HG02571 (cell line): ENCODE results near the gene CYGB.

Experiments used
- ATAC-seq: cut with Tn5 transposase; IDR thresholded peaks from one replicate; pipeline ENCODE4 v1.9.1; 2021; ENCODE audit warnings: mild to moderate bottlenecking, moderate library complexity; ENCODE audit not compliant: unreplicated experiment

Gene CYGB

DNA sequence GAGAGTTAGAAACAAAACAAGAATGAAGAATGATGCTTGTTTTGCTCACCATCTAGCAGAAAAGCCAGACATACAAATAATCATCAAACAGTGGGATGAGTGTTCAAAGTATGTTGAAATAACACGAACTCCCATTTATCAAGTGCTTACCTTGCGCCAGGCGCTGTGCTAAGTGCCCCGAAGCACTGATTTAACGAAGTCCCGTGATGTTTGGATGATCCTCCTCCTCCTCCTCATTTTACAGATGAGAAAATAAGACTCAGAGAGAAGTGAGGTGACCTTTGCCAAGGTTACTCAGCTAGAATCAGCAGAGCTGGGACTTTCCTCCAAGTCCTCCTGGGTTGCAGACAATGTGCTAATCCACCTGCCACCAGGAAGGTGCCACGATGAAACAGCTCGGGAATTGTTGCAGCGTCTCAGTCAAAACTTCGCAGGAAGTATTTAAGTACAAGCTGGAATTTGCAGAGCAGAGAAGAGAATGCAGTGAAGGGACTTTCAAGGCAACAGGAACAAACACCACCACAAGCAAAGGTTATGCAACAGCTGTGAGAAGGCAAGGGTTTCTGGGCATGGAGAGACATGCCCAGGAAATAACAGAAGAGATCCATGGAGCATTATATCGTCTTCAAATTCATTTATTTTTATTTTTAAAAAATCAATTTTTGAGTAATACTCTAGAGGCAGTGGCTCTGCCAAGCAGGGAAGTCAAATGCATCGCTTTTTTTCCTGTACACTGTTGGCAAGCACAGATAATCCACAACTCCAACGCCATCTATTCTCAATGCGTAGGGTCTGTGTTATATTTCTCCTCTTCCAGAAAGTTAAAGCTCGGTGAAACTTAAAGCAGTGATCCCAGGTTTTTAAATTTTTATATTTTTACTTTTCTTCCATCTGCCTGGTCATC lies 13.5 kb upstream of the CYGB start:
- ATAC-seq = no peak

DNA sequence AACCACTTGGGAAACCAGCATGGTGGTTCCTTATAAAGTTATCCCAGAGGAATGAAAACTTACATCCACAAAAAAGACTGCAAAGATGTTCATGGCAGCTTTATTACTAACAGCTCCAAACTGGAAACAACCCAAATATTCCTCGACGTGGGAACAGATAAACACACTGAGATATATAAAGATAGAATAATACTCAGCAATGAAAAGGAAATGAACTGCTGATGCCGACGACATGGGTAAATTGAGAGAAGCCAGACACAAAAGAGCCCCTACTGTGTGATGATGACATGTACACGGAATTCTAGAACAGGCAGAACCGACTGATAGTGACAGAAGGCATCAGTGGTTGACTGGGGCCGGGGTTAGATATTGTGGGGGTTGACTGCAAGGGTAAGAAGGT lies 12.0 kb upstream of the CYGB start:
- no peak for ATAC-seq

DNA sequence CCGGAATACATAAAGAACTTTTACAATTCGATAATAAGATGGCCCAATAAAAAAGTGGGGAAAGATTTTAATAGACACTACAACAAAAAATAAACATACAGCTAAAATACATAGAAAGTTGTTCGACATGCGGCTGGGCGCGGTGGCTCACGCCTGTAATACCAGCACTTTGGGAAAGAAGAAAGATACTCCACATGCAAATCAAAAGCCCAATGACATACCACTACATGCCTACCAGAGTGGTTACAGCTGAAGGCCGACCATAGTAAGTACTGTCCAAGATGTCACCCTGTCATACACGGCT lies 11.7 kb upstream of the CYGB start:
- ATAC-seq = no peak

DNA sequence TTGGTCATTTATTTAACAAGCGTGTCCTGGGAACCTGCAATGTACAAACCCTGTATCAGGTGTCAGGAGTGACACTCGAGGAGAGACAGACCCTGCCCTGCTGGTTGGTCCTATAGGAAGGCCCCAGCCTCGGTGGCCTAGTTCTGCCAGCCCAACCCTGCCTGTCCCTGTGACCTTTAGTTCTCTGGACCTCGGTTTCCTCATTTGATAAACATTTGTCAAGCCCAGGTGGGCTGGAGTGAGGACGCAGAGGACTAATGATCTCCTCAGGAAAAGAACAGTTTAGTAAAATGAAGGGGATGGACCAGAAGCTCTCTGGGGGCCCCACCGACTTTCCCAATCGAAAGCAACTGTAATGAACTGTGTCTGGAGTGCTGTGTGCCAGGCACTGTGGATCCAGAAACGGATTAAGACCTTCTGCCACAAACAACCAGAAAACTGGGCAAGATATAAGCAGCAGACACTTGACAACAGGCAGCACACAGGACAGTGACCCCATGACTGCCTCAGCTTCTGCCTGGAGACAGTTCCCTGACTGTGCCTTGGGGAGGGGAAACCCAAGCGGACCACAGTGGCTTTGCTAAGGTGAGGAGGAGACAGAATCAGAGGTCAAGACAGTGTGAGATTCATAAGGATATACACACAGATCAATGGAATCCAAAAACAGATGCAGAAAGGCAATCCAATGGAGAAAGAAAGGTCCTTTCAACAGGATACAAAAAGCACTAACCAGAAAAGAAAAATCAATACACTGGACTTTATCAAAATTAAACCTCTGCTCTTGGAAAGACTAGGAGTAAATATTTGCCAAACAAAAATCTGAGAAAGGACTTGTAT lies 11.1 kb upstream of the CYGB start:
- no peak for ATAC-seq

DNA sequence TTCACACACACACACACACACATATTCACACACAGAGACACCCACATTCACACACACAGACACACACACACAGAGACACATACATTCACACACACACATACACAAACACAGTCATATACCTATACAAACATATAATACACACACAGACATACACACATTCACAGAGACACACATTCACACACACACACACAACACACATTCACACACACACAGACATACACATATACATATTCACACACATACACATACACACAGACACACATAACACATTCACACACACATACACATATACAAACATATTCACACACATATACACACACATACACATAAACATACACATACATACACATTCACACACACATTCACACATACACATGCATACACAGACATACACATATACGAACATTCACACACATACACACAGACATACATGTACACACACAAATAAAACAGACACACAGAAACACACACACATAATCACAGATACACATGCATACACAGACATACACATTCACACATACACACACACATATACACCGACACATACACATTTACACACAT lies 10.2 kb upstream of the CYGB start:
- no peak for ATAC-seq

DNA sequence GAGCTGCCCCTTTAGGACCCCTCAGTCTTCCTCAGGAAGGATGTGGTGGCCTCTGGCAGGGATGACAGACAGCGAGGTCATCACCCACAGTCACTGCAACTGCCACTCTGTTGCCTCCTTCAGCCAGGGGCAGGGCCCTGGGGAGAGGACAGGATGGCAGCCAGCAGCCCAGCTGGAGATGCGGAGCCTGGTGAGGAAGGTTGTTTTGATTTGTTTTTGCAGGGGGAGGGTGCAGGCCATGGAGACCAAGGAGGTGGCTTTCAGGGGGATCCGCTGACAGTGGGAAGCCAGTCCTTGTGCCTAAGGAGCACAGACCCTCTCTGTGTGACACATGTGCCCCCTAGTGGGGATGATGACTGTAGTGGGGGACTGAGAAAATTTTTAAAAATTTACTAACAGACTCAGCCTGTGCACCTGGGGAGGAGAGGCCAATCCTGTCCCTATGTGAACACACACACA lies 9.7 kb upstream of the CYGB start:
- no peak for ATAC-seq

DNA sequence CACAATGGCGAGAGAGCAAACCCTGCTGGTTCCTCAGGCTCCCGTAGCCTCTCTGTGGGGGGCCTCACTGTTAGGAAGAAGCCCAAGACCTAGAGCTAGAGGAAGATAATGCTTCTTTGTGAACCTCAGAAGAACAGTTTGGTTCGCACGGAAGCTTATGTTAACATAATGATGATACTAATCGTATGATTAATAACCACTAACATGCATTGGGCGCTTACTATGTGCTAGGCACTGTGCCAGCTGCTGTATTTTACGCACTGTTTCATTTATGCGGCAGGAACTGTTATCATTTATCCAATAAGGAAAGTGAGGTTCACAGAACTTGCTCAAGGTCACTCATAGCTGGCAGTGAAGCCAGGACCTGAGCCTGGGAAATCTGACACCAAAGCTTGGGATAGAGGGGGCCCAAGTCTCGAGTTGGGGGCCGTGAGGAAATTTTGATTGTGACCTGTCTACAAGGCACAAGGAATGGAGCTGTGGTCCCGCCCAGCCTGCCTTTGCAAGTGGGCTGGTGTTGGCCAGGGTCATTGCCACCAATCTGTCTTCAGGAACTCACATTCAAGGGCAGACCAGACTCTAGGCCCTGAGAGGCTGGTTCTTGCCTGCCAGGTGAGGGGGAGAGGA lies 9.2 kb upstream of the CYGB start:
- ATAC-seq = no peak

DNA sequence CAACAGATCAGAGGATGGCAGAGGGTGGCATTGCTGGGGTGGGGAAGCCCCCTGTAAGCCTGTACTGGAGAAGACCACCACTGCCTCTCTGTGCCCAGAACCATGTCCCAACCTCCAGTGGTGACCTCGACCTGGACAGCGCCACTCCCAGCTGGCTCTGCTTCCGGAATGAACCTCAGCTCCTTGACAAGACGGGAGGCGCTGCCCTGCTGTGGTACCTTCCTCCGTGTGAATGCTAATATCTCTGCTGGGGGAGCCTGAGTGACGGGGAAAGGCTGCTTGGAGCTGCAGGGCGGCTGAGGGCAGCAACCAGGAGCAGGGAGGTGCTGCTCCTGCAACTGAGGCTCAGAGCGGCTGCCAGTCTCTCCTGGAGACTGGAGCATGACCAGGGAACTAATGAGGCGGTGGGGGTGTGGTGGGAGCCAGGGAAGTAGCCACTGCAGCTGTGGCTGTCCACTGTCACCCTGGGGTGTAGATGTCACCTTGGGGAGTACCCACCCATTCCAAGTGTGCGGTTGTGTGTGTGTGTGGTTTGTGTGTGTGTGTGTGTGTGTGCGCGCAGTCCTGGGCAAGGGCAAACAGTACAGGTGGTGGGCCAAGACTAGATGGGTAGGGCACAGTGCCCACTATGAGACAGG lies 8.5 kb upstream of the CYGB start:
- ATAC-seq = no peak

DNA sequence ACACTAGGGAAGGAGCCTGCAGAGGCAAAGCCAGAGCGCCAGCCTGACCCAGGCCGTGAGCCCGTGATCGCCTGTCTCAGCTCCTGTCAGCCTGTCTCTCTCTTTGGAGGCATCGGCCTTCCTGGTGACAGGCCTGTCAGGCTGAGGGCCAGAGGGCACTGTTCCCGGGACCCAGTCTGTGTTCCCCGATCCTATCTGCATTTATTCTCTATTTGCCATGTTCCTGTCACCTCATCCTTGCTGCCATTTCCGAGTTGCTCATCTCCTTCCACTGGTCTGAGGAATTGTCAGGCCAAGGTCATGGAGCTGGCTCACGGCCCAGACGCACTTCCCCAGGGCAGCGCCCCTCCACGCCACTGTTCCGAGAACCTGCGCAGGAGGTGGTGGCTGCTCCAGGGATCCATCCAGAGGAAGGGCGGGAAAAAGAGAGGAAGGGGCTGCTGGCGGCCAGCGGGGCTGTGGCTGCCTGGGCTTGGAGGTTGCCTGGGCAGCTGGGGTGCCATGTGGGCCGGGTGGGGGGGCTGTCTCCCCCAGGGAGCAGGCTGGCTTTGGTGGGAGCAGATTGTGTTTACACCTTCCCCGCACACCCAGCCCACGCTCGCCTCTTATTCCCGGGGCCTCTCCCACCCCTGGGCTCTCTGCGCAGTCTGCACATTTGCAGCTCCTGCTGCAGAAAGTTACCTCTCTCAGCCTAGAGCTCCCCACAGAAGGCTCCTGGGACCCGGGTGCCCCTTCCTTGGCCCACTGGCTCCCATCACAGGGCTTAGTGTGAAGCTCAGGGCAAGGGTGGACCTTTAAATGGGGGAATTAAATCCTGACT lies 7.2 kb upstream of the CYGB start:
- ATAC-seq = no peak

DNA sequence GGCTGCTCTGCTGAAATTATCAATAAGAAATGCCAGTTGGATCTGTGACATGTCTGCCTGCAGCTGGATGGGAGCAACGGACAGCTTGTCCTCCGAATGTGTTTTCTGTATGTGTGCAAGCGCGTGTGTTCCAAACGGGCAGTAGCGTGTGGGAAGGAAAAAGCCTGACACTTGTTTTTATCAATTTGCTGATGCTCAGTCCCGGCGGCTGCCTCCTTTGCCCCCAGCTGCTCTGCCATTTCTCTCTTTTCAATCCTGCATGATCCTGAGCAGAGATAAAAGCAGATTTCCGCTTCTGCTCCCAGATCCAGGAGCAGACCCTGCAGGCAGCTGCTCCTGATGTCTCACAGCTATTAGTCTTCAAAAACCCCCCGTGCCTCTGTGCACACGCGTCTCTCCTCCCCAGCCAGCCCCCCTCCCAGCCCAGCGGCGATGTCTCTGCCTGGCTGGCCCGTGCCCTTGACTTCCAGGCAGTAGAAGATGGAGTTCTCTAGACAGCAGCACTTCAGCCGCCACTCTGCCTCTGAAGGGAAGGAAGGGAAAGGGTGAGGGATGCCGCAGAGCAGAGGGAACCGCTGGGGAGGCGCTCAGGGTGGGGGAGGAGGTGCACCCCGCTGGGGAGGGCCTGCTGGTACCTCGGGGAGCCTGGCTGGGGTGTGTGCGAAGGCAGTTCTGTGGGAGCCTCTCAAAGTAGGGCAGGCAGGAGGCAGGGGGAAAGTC lies 6.5 kb upstream of the CYGB start:
- no peak for ATAC-seq

DNA sequence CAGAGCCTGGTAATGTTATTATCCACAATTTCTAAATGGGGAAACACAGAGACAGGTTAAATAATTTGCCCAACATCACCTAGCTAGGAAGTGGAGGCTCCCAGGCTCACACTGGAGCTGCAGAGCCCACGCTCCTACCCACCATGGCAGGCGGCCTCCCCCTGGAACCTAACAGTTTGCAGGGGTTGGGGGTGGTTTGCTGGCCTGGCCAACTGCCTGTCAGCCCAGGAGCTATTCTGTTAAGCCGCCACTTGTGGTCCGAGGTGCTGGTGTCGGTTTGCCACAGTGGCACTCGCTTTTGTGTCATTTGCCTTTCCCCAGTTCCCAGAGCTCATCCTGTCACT lies 5.9 kb upstream of the CYGB start:
- no peak for ATAC-seq

DNA sequence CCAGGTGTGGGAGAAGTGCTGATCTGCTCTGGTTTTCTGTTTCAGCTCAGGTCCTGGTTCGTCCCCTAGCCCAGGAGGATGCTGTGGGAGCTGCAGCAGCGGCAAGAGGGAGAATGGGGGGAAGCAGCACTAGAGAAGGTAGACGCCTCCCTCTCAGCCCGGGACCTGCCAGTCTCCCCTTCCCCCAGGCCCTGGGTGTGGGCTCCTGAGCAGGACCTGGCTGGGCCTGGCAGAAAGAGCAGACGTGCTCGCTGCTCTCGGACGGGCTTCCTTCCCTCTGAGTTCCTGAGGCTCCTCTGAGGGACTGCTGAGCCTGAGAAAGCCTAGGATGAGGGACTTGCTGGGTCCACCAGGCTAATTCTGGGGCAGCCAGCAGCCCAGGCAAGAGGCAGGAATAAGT lies 5.5 kb upstream of the CYGB start:
- ATAC-seq = no peak

DNA sequence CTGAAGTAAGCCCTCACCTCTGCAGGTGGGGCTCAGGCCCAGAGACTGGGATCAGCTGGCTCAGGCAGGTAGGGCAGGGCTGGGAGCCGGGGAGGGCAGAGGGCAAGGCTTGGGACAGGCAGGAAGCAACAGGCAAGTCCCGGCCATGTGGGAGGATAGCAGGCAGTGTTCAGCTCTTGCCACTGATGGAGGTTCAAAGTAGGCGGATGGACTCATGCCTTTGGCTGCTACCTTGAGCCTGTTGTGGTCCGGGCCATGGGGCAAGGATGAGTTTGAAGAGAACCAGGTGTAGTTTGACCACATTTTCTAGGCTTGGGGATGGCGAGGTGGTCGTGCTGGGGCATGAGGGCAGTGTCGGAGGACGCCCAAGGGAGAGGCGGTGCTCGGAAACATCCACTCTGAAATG lies 5.1 kb upstream of the CYGB start:
- no peak for ATAC-seq

DNA sequence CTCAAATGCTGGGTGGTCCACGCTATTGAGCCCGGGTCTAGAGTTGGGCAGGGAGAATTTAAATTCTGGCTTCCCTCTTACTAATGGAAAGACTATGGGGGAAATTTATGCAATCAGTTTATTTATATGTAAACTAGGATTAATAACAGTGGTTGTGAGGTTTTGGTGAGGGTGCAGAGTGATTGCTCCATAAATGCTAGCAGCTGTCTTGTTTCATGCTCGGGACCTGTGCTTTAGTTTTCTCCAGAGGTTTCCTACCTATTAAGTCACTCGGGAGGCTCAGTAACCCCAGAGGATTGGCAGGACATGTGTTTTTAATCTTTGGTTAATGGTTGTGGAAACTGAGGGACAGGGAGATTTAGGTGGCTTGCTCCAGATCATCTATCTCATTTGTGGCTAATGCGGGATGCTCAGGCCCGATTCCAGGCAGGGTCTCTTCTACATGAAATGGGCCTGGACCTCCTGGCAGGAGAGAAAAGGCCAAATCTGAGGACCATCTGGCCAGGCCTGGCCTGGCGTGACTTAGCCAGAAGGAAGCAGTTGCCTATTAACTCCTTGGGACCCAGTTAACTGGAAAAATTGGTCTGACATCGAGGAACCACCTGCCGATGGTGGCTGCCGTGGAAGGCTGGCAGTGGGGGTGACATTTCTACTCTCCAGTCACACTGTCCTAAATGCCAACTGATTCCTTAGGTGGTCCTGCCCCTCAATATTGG lies 4.4 kb upstream of the CYGB start:
- no peak for ATAC-seq

DNA sequence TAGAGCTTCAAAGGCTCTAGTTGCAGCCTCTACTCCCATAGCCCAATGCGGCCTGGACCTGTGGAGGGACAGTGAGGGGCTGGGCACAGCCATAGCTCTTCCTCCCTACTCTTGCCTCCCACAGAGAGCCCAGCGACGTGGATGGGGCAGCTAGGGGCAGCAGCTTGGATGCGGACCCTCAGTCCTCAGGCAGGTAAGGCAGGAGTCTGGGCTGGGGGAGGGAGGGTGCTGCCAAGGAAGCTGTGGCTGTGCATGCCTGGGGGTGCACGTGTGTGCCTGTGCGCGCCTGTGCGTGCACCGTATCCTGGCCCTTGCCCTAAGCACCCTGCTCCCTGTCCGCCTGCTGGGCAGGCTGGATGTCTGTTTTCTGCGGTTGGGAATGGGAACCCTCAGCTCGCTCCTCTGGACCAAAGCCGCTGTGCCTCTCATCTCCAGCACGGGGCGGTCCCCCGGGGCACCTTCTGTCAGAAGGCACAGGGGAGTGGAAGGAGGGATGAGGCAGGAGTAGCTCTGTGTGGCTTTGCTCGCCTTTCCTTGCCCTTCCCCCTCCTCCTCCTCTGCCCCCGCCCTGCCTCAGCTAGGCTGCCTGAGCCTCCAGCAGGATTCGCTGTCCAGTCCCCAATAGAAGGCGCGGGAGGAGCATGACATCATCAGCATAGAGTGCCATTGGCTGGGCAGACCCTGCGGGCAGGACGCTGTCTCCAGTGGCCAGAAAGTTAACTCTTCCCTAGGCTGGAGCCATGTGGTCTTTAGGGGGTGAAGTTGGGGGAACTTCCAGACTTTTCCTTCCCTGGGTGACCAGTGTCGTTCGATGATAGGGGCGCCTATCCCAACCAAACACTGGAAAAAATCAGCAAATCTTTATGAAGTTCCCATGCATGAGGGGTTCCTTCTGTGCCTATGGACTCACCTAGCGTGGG lies 3.1 kb upstream of the CYGB start:
- ATAC-seq = no peak

DNA sequence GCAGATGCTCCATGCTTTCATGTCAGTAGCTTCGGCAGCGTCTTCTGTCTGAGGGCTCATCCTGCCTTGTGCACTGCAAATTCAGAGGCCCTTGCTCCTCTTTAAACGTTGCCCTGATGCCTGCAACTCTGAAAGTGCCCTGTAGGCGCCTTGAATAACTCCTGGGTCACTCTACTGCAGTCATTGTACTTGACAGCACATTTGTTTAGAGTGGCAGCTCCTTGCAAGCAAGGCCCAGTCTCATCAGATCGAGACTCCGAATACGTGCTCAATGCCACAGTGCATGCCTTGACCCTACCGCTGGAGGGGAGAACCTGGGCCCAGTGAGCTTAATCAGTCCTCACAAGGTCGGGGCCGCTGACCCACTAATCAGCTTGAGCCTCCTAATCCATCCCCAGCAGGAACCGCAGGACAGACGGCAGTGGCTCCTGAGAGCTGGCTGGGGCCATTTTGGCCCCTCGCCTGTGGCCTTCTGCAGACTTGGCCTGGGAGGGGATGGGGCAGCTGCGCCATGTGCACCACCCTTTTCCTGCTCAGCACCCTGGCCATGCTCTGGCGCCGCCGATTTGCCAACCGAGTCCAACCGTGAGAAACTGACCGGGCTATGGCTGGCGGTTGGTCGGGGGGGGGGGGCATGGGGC lies 2.2 kb upstream of the CYGB start, which contains the start of gene PRCD:
TSS of gene PRCD (plus strand) at position 414 of the 641 bp plus-strand sequence. CDS start at position 512, 98 bp downstream.
- ATAC-seq = no peak

DNA sequence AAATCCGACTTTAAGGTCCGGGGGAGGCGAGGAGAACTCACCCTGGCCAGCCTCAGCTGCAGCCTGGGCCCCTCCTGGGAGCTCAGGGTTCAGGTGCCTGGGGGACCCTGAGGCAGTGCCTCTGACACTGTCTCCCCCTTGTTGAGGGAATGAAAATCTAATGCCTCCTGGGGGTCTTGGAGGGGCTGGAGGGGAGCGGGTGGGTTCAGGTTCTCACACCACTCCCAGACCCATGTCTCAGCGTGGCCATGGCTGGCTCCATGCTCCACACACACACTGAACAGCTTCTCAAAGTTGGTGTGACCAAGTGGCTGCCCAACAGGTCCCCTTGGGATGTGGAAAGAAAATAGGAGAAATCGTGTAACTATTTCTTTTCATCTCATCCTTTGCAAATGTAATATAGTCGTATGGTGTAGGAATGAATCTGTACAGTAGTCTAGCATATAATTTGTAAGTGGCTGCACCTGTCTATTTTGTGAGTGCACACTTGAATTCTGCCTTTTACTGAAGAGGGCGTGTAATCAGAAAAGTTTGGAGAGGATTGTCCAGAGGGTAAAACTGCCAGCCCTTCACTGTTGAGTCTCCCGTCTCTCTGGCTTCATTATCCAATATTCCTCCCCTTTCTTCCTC lies 1.5 kb upstream of the CYGB start:
- ATAC-seq = no peak
